Body of pancreas (tissue), 4 donors: ENCODE results near the gene TMEM171.

Experiments used
- POLR2A ChIP-seq, 3 donors: fragments of 450-650 bp; IDR thresholded peaks; one replicate each; pipeline ENCODE4 v1.6.1; 2016; ENCODE audit warnings: antibody characterized with exemption in 3 of 3, mild to moderate bottlenecking in 2 of 3
- TF ChIP-seq, protein P1 (sequence below), 7 experiments: fragments of 450-650 bp in 4 of 7; fragments of 200-600 bp in 3 of 7; sonication (generic) in 3 of 7; IDR thresholded peaks; one replicate each; pipeline ENCODE4 v1.5.1; 2016 to 2019; ENCODE audit warnings: antibody characterized with exemption in 7 of 7

DNA sequence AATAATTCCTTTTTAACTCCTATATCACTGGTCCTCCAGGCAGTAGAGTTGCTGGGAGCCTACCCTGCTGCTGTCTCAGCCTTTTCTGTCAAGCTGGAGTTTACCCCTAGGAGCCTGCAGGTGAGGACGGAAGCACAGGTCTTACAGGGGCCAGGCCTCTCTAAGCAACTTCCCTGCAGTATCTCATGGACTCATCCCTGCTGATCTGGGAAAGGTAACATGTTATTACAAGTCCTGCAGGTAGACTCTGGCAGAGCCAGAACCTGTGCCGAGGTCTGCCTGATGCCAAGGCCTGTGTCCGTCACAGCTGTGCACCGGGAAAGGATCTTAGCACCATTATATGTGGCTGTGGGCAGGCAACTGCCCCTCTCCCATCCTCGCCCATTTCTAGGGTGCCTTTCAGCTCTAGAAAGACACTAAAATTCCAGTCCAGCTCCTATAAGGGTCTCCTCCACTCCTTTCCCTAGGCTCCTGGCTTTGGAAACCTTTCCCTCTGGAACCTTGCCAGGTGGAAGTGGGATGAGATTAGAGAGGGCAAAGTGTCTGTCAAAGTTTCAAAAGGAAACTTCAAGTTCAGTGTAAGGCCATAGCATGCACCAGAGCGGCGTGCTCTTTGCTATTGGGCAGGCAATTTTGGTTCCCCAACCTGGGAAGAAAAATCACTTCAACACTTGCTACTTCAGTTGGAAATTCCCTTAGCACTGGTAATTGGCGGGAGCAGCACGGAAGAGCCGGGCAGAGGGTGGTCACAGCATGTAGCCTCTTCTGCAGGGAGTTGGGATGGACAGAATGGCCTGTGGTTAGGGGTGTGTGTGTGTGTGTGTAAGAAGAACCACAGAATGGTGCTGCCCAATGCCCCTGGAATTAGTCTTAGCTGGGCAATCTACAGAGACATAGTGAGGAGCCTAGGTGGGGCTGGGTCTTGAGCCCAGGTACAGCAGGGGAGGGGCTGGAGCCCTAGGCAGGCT lies 17.5 kb downstream of the TMEM171 start:
- TF ChIP-seq, protein P1, sequence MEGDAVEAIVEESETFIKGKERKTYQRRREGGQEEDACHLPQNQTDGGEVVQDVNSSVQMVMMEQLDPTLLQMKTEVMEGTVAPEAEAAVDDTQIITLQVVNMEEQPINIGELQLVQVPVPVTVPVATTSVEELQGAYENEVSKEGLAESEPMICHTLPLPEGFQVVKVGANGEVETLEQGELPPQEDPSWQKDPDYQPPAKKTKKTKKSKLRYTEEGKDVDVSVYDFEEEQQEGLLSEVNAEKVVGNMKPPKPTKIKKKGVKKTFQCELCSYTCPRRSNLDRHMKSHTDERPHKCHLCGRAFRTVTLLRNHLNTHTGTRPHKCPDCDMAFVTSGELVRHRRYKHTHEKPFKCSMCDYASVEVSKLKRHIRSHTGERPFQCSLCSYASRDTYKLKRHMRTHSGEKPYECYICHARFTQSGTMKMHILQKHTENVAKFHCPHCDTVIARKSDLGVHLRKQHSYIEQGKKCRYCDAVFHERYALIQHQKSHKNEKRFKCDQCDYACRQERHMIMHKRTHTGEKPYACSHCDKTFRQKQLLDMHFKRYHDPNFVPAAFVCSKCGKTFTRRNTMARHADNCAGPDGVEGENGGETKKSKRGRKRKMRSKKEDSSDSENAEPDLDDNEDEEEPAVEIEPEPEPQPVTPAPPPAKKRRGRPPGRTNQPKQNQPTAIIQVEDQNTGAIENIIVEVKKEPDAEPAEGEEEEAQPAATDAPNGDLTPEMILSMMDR (IDR thresholded peaks at IDR 0.05), result no peak
- no peak for TF ChIP-seq POLR2A (IDR thresholded peaks at IDR 0.05)
